Esophagus squamous epithelium (tissue), 4 donors: ENCODE data around the gene RAB11FIP3.

ENCODE experiments used
- POLR2A ChIP-seq, 4 donors: fragments of 450-650 bp; IDR thresholded peaks; one replicate each; pipeline ENCODE4 v1.6.1; 2017; ENCODE audit warnings: antibody characterized with exemption in 4 of 4, mild to moderate bottlenecking in 4 of 4, moderate library complexity in 3 of 4
- TF ChIP-seq, protein P1 (sequence below), 6 experiments: fragments of 450-650 bp in 4 of 6; fragments of 200-600 bp in 2 of 6; sonication (generic) in 2 of 6; IDR thresholded peaks; one replicate each; pipeline ENCODE4 v1.5.1; 2016 to 2019; ENCODE audit warnings: antibody characterized with exemption in 6 of 6, mild to moderate bottlenecking in 4 of 6, moderate library complexity in 4 of 6

DNA sequence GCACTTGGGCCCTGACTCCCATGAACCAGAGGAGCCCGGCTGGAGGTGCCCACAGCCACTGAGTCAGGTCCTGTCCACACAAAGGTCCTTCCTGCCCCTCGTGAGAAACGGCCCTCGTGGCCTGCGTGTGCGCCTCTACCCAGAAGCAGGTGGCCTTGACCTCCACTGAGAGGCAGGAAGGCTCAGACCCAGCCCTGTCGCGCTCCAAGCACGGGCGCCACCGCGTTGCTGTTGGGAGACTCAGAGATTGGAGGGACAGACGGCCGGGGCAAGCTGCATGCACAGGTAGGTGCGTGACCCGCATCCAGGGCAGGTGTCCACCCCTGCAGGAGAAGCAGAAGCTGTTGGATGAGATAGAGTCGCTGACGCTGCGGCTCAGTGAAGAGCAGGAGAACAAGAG is 94.0 kb downstream of the RAB11FIP3 start:
- TF ChIP-seq, protein P1, sequence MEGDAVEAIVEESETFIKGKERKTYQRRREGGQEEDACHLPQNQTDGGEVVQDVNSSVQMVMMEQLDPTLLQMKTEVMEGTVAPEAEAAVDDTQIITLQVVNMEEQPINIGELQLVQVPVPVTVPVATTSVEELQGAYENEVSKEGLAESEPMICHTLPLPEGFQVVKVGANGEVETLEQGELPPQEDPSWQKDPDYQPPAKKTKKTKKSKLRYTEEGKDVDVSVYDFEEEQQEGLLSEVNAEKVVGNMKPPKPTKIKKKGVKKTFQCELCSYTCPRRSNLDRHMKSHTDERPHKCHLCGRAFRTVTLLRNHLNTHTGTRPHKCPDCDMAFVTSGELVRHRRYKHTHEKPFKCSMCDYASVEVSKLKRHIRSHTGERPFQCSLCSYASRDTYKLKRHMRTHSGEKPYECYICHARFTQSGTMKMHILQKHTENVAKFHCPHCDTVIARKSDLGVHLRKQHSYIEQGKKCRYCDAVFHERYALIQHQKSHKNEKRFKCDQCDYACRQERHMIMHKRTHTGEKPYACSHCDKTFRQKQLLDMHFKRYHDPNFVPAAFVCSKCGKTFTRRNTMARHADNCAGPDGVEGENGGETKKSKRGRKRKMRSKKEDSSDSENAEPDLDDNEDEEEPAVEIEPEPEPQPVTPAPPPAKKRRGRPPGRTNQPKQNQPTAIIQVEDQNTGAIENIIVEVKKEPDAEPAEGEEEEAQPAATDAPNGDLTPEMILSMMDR (IDR thresholded peaks at IDR 0.05): no peak
- no peak for TF ChIP-seq POLR2A (IDR thresholded peaks at IDR 0.05)
